ENCODE measurements around the gene UGT3A2. TPM values are rescaled to one million over a fixed set of nuclear protein-coding genes. Genes with fewer than 3 reads are reported as not detected.

UGT3A2 gene
- total and polyA plus RNA-seq, 2 donors (not counting 1 experiment from before 2014, with no cell fraction given): not detected

DNA sequence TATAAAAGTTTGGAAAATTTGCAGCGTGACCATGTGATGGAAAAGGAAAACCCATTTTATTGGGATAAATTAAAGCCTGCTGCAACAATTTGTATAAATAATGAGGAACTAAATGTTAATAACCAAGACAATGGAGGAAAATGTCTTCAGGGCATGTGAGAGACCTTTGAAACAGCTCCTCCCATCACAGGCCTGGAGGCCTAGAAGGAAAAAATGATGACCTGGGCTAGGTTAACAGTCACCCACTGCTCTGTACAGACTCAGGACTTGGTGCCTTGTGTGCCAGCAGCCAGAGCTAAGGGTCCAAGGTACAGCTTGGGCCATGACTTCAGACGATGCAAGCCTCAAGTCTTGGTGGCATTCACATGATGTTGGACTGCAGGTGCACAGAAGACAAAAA lies 53.5 kb downstream of the UGT3A2 start:
- intact Hi-C loops (cut with micrococcal nuclease): no loop called here

DNA sequence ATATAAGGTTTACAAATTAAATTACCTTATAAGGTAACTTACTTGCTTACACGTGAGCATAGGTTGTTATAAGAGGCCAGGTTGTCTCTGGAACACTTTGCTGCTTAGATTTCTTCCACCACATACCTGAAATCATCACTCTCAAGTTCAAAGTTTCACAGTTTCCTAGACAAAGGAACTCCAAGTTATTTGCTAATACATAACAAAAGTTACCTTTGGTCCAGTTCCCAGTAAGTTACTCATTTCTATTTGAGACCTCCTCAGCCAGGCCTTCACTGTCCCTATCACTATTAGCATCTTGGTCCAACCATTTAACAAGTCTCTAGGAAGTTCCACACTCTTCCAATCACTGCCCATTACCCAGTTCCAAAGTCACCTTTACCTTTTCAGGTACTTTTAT lies 57.0 kb downstream of the UGT3A2 start:
- Histone ChIP-seq H3K4me1 (ENCODE audit: control insufficient read depth in 2 of 2, insufficient read depth in 2 of 2, low read length in 2 of 2) (no peaks in the 10 kb centered on the region), H3K79me2 (ENCODE audit: control insufficient read depth, insufficient read depth, low read length) (no peaks in the 10 kb centered on the region), H3K27me3 (replicated peaks in 1 of 4; ENCODE audit: control extremely low read depth in 1 of 4, control insufficient read depth in 3 of 4, insufficient read depth in 4 of 4, low read length in 3 of 4) (no peaks in the 10 kb centered on the region), H4K20me1 (ENCODE audit: control insufficient read depth, insufficient read depth, low read length, poor library complexity, severe bottlenecking) (no peaks in the 10 kb centered on the region), H3K36me3 (replicated peaks in 1 of 2; ENCODE audit: control extremely low read depth in 1 of 2, control insufficient read depth in 1 of 2, extremely low read depth in 1 of 2, insufficient read depth in 2 of 2, low read length in 1 of 2) (no peaks in the 10 kb centered on the region), H3K27ac (ENCODE audit: low read length in 2 of 2) (no peak overlapping the region), H3K9ac (ENCODE audit: low read length) (no peak overlapping the region), H3K4me3 (ENCODE audit: control extremely low read depth in 1 of 5, extremely low read depth in 1 of 5, insufficient read depth in 1 of 5, low read depth in 2 of 5, low read length in 4 of 5) (no peak overlapping the region), H2AFZ (ENCODE audit: insufficient read depth, low read depth, low read length, poor library complexity, severe bottlenecking) (no peak overlapping the region), H3K4me2 (replicated peaks; ENCODE audit: low read depth, low read length, poor library complexity, severe bottlenecking) (no peak overlapping the region), H3K9me3 (ENCODE audit: control extremely low read depth in 1 of 3, control insufficient read depth in 2 of 3, insufficient read depth in 1 of 3, low read length in 2 of 3) (peaks cover 2 to 22% (median 17%) of the 10 kb centered on the region in 3 donors)
- Mint-ChIP-seq H3K27ac (no peak overlapping the region), H3K27me3 (no peaks in the 10 kb centered on the region), H3K4me1 (no peaks in the 10 kb centered on the region), H3K9me3 (ENCODE audit: insufficient read depth) (peaks cover 24% of the 10 kb centered on the region), H3K4me3 (no peak overlapping the region)
- POLR2A ChIA-PET: no interaction called here
- TF ChIP-seq, protein P1, sequence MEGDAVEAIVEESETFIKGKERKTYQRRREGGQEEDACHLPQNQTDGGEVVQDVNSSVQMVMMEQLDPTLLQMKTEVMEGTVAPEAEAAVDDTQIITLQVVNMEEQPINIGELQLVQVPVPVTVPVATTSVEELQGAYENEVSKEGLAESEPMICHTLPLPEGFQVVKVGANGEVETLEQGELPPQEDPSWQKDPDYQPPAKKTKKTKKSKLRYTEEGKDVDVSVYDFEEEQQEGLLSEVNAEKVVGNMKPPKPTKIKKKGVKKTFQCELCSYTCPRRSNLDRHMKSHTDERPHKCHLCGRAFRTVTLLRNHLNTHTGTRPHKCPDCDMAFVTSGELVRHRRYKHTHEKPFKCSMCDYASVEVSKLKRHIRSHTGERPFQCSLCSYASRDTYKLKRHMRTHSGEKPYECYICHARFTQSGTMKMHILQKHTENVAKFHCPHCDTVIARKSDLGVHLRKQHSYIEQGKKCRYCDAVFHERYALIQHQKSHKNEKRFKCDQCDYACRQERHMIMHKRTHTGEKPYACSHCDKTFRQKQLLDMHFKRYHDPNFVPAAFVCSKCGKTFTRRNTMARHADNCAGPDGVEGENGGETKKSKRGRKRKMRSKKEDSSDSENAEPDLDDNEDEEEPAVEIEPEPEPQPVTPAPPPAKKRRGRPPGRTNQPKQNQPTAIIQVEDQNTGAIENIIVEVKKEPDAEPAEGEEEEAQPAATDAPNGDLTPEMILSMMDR (IDR thresholded peaks at IDR 0.05): no peak
- no peak for TF ChIP-seq EZH2 (IDR thresholded peaks at IDR 0.05; ENCODE audit: borderline replicate concordance, insufficient read depth, low read depth, low read length, poor library complexity, severe bottlenecking)
- no peak for ATAC-seq (ENCODE audit: low read depth)
- DNase-seq: no peak
- CTCF ChIA-PET: no interaction called here
- WGBS (ENCODE audit: insufficient coverage): no CpG with 5 or more reads among the region's 1 CpG
- intact Hi-C loops (cut with micrococcal nuclease): no loop called here

More for the DNA sequence above, 53.5 kb downstream of the UGT3A2 start:
- H3K27ac ChIP-seq (ENCODE audit: low read length in 2 of 2): no peak overlapping the region
- no peaks in the 10 kb centered on the region for H4K20me1 ChIP-seq (ENCODE audit: control insufficient read depth, insufficient read depth, low read length, poor library complexity, severe bottlenecking)
- H3K27ac Mint-ChIP-seq: no peak overlapping the region
- no peak overlapping the region for H3K4me3 ChIP-seq (ENCODE audit: control extremely low read depth in 1 of 5, extremely low read depth in 1 of 5, insufficient read depth in 1 of 5, low read depth in 2 of 5, low read length in 4 of 5)
- H2AFZ ChIP-seq (ENCODE audit: insufficient read depth, low read depth, low read length, poor library complexity, severe bottlenecking): no peak overlapping the region
- no peak overlapping the region for H3K9ac ChIP-seq (ENCODE audit: low read length)
- no peaks in the 10 kb centered on the region for H3K27me3 ChIP-seq (replicated peaks in 1 of 4; ENCODE audit: control extremely low read depth in 1 of 4, control insufficient read depth in 3 of 4, insufficient read depth in 4 of 4, low read length in 3 of 4)
- peaks cover 2 to 33% (median 26%) of the 10 kb centered on the region in 3 donors for H3K9me3 ChIP-seq (ENCODE audit: control extremely low read depth in 1 of 3, control insufficient read depth in 2 of 3, insufficient read depth in 1 of 3, low read length in 2 of 3)
- ChIA-PET CTCF (no interaction called here), POLR2A (no interaction called here)
- no peaks in the 10 kb centered on the region for H3K4me1 Mint-ChIP-seq
- peaks cover 33% of the 10 kb centered on the region for H3K9me3 Mint-ChIP-seq (ENCODE audit: insufficient read depth)
- H3K36me3 ChIP-seq (replicated peaks in 1 of 2; ENCODE audit: control extremely low read depth in 1 of 2, control insufficient read depth in 1 of 2, extremely low read depth in 1 of 2, insufficient read depth in 2 of 2, low read length in 1 of 2): no peaks in the 10 kb centered on the region
- DNase-seq: no peak
- H3K4me3 Mint-ChIP-seq: no peak overlapping the region
- no peaks in the 10 kb centered on the region for H3K79me2 ChIP-seq (ENCODE audit: control insufficient read depth, insufficient read depth, low read length)
- no peak overlapping the region for H3K4me2 ChIP-seq (replicated peaks; ENCODE audit: low read depth, low read length, poor library complexity, severe bottlenecking)
- H3K4me1 ChIP-seq (ENCODE audit: control insufficient read depth in 2 of 2, insufficient read depth in 2 of 2, low read length in 2 of 2): no peaks in the 10 kb centered on the region
- no peaks in the 10 kb centered on the region for H3K27me3 Mint-ChIP-seq
- ATAC-seq (ENCODE audit: low read depth): no peak
- TF ChIP-seq EZH2 (IDR thresholded peaks at IDR 0.05; ENCODE audit: borderline replicate concordance, insufficient read depth, low read depth, low read length, poor library complexity, severe bottlenecking): no peak
- TF ChIP-seq, protein P1 (IDR thresholded peaks at IDR 0.05): no peak
- WGBS (ENCODE audit: insufficient coverage): 94% methylated on average over 1 of the region's 2 CpGs

Measured in B cell (primary cell).